Measurements from ENCODE around the gene HOXD11.

GRCh38 chr2:176063958-176064357, 43.1 kb upstream of the HOXD11 start:
- TF ChIP-seq POLR2A (IDR thresholded peaks at IDR 0.05; ENCODE audit: insufficient read depth in 1 of 2, low read depth in 2 of 2, low read length in 2 of 2) (no peak), HMG20B (CRISPR knock-in tag; conservative IDR thresholded peaks at IDR 0.05) (no peak)
